H1 (cell line): ENCODE results near the gene GRIA1. TPM values are rescaled to one million over a fixed set of nuclear protein-coding genes. Genes with fewer than 3 reads are reported as not detected.

ENCODE experiments used
- CBX5 ChIP-seq: fragments of 300-800, 300-1000 bp; sonication (generic); IDR thresholded peaks from 2 replicates; pipeline ENCODE4 v1.7.1; 2016; ENCODE audit warnings: antibody characterized with exemption, low read length, low read depth
- CTBP2 ChIP-seq: IDR thresholded peaks from 2 replicates; pipeline ENCODE4 v1.7.0; 2011; ENCODE audit warnings: borderline replicate concordance, mild to moderate bottlenecking, moderate library complexity, mixed read lengths, low read length; ENCODE audit not compliant: insufficient read depth, insufficient read length
- E2F6 ChIP-seq: IDR thresholded peaks from 2 replicates; pipeline ENCODE4 v1.6.1; 2012; ENCODE audit warnings: inconsistent platforms
- GABPA ChIP-seq: IDR thresholded peaks from 2 replicates; pipeline ENCODE4 v1.6.1; 2011; ENCODE audit warnings: mild to moderate bottlenecking, low read length, moderate library complexity, borderline replicate concordance; ENCODE audit not compliant: insufficient read depth
- JUN ChIP-seq: IDR thresholded peaks from 2 replicates; pipeline ENCODE4 v1.6.1; 2011; ENCODE audit warnings: low read depth, mild to moderate bottlenecking, improper control_type of control experiment, low read length
- KDM5A ChIP-seq: fragments of 200-600 bp; IDR thresholded peaks from 2 replicates; pipeline ENCODE4 v1.7.1; 2012; ENCODE audit warnings: mild to moderate bottlenecking, low read length, inconsistent platforms, mixed read lengths
- SUZ12 ChIP-seq: fragments of 200-600 bp; sonication (generic); IDR thresholded peaks from 2 replicates; pipeline ENCODE4 v1.6.1; 2012; ENCODE audit warnings: mild to moderate bottlenecking, inconsistent platforms, low read length, moderate library complexity, mixed read lengths
- polyA plus RNA-seq, 7 experiments: library from polyadenylated mRNA; depleted of rRNA in 3 of 7; stranded (reverse) in 5 of 7; unstranded in 2 of 7; fragments of >200 nt in 5 of 7; fragments of 200-250 nt in 2 of 7; gene quantifications; 1 replicate in 5 of 7; 2 replicates in 1 of 7; 4 replicates in 1 of 7; pipeline versions ENCODE4 v1.2.1 to v1.2.3, GENCODE V29; 2011 to 2013; ENCODE audit warnings: missing spikeins in 2 of 7, mixed read lengths in 2 of 7
- total RNA-seq: library from RNA; stranded (reverse); fragmentation: NEBNext Ultra II Directional; extraction: Animal tissue kit (Norgen Biotek cat#: 25700); gene quantifications from 2 replicates; pipeline ENCODE4 v1.2.1, GENCODE V29; 2021

Gene GRIA1
- total and polyA plus RNA-seq, 2 of the 8 experiments (the other 6 are each of a cell fraction or from before 2014, with no cell fraction given): 0.97 to 2.5 TPM

DNA sequence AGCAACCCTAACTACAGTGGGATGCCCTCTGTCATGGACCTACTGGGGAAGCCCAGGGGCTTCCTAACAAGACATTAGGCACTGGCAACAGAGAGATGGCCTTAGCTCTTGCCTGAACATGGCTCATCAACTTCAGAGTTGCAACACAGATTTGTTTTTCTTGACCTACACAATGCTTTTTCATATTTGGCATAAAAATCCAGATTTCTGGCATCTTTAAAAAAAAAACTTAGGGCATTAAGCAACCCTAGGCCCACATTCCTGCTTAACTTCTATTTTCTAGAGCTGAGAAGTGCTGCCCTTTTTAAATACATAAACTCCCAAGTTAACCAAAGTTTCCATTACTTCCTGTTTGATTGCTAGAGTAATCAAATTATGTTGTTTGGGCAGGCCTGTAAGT is 8.0 kb downstream of the GRIA1 start (continued):
- TF ChIP-seq E2F6 (no peak), CBX5 (no peak), GABPA (no peak), CTBP2 (no peak), KDM5A (no peak), SUZ12 (no peak), JUN (no peak)
